Parathyroid adenoma (tissue), 2 donors: ENCODE measurements around the gene HGF.

Source experiments
- H2AFZ ChIP-seq: fragments of 300-600 bp; sonication (generic); one replicate; pipeline ENCODE4 v1.7.0; 2017; ENCODE audit warnings: antibody characterized with exemption, mild to moderate bottlenecking
- H3K27ac ChIP-seq: fragments of 300-600 bp; sonication (generic); one replicate; pipeline ENCODE4 v1.7.0; 2017
- H3K27me3 ChIP-seq: fragments of 300-600 bp; sonication (generic); one replicate; pipeline ENCODE4 v1.7.0; 2017; ENCODE audit warnings: low read length; ENCODE audit not compliant: control insufficient read depth, insufficient read depth
- H3K36me3 ChIP-seq: fragments of 300-600 bp; sonication (generic); one replicate; pipeline ENCODE4 v1.7.0; 2017; ENCODE audit warnings: low read length; ENCODE audit not compliant: control insufficient read depth, insufficient read depth
- H3K4me1 ChIP-seq: fragments of 300-600 bp; sonication (generic); one replicate; pipeline ENCODE4 v1.7.0; 2017; ENCODE audit warnings: control low read depth
- H3K4me2 ChIP-seq: fragments of 300-600 bp; sonication (generic); one replicate; pipeline ENCODE4 v1.7.0; 2017; ENCODE audit warnings: low read length
- H3K4me3 ChIP-seq: fragments of 300-600 bp; sonication (generic); one replicate; pipeline ENCODE4 v1.7.0; 2017; ENCODE audit warnings: low read depth, low read length
- H3K79me2 ChIP-seq: fragments of 300-600 bp; sonication (generic); one replicate; pipeline ENCODE4 v1.7.0; 2017; ENCODE audit warnings: control low read depth
- H3K9ac ChIP-seq: fragments of 300-600 bp; sonication (generic); one replicate; pipeline ENCODE4 v1.7.0; 2017; ENCODE audit warnings: mild to moderate bottlenecking
- H3K9me3 ChIP-seq: fragments of 300-600 bp; sonication (generic); one replicate; pipeline ENCODE4 v1.7.0; 2017; ENCODE audit warnings: low read length; ENCODE audit not compliant: control insufficient read depth
- CTCF ChIP-seq: fragments of 300-600 bp; sonication (generic); IDR thresholded peaks from one replicate; pipeline ENCODE4 v1.7.0; 2017; ENCODE audit warnings: antibody characterized with exemption, mild to moderate bottlenecking
- donor health status: primary hyperparathyroidism.

The HGF gene

GRCh38 chr7:81684514-81685269 is 85.2 kb downstream of the HGF start:
- no peak overlapping the region for H3K27ac ChIP-seq
- no peak overlapping the region for H2AFZ ChIP-seq
- no peaks in the 10 kb centered on the region for H3K79me2 ChIP-seq
- no peak overlapping the region for H3K4me3 ChIP-seq
- no peaks in the 10 kb centered on the region for H3K27me3 ChIP-seq
- H3K4me2 ChIP-seq = no peak overlapping the region
- no peaks in the 10 kb centered on the region for H3K36me3 ChIP-seq
- no peaks in the 10 kb centered on the region for H3K9me3 ChIP-seq
- no peak overlapping the region for H3K9ac ChIP-seq
- TF ChIP-seq CTCF = no peak
- no peaks in the 10 kb centered on the region for H3K4me1 ChIP-seq

- no peak for TF ChIP-seq CTCF
- Histone ChIP-seq H3K4me2 (no peak overlapping the region), H3K9me3 (no peaks in the 10 kb centered on the region), H3K27ac (no peak overlapping the region), H3K4me1 (no peaks in the 10 kb centered on the region), H2AFZ (no peak overlapping the region), H3K27me3 (no peaks in the 10 kb centered on the region), H3K79me2 (no peaks in the 10 kb centered on the region), H3K36me3 (no peaks in the 10 kb centered on the region), H3K9ac (no peak overlapping the region), H3K4me3 (no peak overlapping the region)
Observed at GRCh38 chr7:81684033-81684432, 85.8 kb downstream of the HGF start.

GRCh38 chr7:81682873-81683272 is 87.0 kb downstream of the HGF start:
- H3K4me2 ChIP-seq = no peak overlapping the region
- H3K27me3 ChIP-seq = no peaks in the 10 kb centered on the region
- H2AFZ ChIP-seq = no peak overlapping the region
- no peaks in the 10 kb centered on the region for H3K9me3 ChIP-seq
- no peak overlapping the region for H3K27ac ChIP-seq
- no peak overlapping the region for H3K9ac ChIP-seq
- H3K36me3 ChIP-seq = no peaks in the 10 kb centered on the region
- H3K4me3 ChIP-seq = no peak overlapping the region
- TF ChIP-seq CTCF = no peak
- H3K4me1 ChIP-seq = no peaks in the 10 kb centered on the region
- H3K79me2 ChIP-seq = no peaks in the 10 kb centered on the region

- H3K27me3 ChIP-seq = no peaks in the 10 kb centered on the region
- no peaks in the 10 kb centered on the region for H3K79me2 ChIP-seq
- no peak for TF ChIP-seq CTCF
- H3K9me3 ChIP-seq = no peaks in the 10 kb centered on the region
- H3K36me3 ChIP-seq = no peaks in the 10 kb centered on the region
- H3K27ac ChIP-seq = no peak overlapping the region
- H3K4me1 ChIP-seq = no peaks in the 10 kb centered on the region
- H3K4me3 ChIP-seq = no peak overlapping the region
- no peak overlapping the region for H3K9ac ChIP-seq
- no peak overlapping the region for H3K4me2 ChIP-seq
- no peak overlapping the region for H2AFZ ChIP-seq
Observed at GRCh38 chr7:81680120-81680519, 89.7 kb downstream of the HGF start.

GRCh38 chr7:81676813-81677212 is 93.0 kb downstream of the HGF start:
- Histone ChIP-seq H3K27ac (no peak overlapping the region), H3K27me3 (no peaks in the 10 kb centered on the region), H3K4me3 (no peak overlapping the region), H2AFZ (no peak overlapping the region), H3K4me2 (no peak overlapping the region), H3K79me2 (no peaks in the 10 kb centered on the region), H3K4me1 (no peaks in the 10 kb centered on the region), H3K9me3 (no peaks in the 10 kb centered on the region), H3K36me3 (no peaks in the 10 kb centered on the region), H3K9ac (no peak overlapping the region)
- no peak for TF ChIP-seq CTCF
